HG03175 (cell line): Measurements from ENCODE around the gene CNGA2.

Experiments
- ATAC-seq: cut with Tn5 transposase; IDR thresholded peaks from one replicate; pipeline ENCODE4 v1.9.1; 2021; ENCODE audit warnings: mild to moderate bottlenecking, moderate library complexity; ENCODE audit not compliant: unreplicated experiment

Gene CNGA2

GRCh38 chrX:151711154-151711553 lies 23.4 kb upstream of the CNGA2 start:
- ATAC-seq, result no peak

DNA sequence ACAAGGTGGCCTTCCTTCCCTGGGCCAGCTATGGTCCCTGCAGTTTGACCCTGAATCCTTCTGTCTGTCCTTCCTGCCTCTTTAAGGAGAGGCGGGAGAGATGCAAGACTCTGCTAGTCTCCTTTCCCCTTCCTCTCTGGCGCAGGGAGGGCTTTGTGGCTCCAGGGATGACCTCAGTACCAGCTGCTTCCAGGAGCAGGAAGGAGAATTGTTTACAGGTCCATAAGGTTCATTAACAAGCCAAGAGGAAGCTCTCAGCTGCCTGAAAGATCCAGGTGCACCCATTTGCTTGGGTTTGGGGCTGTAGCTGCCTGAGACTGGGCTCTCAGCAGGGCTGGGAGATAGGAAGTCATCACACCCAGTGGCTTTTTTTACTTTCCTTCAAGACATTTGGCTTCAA lies 22.8 kb upstream of the CNGA2 start:
- ATAC-seq, result no peak

- no peak for ATAC-seq
Observed at GRCh38 chrX:151712253-151712652, 22.3 kb upstream of the CNGA2 start.

DNA sequence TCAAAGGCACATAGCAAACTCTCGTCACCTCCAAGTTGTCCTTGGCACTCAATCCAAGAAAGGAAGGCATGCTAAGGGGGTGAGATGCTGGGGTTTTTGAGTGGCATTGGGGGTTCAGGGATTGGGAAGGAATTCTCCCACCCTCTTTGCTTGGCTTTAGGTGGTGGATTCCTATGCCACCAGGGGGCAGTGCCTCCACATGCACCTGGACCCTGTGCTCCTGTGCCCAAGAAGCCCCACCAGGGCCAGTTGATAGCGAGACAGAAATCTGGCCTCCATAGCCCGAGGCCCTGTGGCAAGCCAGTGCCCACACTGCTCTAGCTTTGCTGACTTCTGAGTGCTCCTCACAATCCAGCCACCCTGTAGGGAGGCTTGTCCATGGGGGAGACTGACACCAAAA lies 20.7 kb upstream of the CNGA2 start:
- no peak for ATAC-seq

- no peak for ATAC-seq
Observed at GRCh38 chrX:151714362-151714761, 20.2 kb upstream of the CNGA2 start.

- ATAC-seq, result no peak
Observed at GRCh38 chrX:151715752-151716151, 18.8 kb upstream of the CNGA2 start, which contains the start of gene FATE1. Gene FATE1, plus strand, starts transcription at chrX:151716035. Its CDS starts 85 bp downstream, at chrX:151716120.

DNA sequence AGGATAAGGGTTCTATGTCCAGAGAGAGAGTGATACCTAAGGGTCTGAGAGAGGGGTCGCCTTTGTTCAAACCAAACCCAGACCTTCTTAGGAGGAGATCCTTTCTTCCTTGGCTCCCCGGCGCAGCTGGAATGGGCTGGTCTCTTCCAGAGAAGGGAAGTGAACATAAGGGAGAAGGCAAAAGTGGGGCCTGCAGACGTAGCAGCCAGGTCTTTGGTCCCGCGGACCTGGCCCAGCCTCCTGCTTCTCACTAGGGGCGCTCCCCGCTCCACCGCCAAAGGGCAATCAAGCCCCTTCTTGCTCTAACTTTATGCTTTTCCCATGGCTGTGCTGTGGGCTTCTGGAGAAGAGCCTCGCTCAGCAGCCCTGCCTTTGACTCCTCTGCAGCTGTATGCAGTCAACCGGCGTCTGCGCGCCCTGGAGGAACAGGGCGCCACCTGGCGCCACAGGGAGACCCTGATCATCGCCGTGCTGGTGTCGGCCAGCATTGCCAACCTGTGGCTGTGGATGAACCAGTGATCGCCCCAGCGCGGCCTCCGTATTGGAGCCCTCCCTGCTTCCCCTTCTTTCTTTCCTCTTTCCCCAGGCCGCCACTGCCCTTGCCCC lies 12.2 kb upstream of the CNGA2 start:
- no peak for ATAC-seq

DNA sequence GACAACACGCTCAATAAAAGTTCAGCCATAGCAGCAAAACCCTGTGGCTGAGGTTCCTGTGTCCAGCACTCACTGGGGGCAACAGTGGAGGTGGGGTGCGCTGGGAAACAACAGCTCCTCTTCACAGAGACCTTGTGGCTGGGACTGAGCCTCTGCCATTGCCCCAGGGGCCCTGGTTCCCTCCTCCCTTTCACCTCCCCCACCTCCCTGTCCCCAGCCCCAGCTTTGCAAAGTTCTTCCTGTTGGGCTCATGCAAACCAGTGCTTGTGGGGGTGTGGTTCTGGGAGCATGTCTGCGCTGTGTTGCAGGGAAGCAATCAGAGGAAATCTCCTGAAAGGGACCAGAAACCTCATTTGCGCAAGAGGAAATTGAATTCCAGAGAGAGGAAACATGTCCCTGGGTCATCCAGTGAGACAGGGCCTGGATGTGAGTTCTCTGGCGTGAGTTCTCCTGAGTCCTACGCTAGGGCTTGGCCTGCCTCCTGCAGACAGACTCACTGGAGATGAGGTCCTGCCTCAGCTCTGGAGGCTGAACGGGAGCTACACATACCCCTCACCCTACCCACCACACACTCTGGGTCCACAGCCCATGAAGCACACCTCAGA lies 11.3 kb upstream of the CNGA2 start:
- no peak for ATAC-seq

- ATAC-seq, result no peak
Observed at GRCh38 chrX:151724563-151725337, 9.8 kb upstream of the CNGA2 start.

GRCh38 chrX:151725338-151725614 lies 9.3 kb upstream of the CNGA2 start:
- no peak for ATAC-seq

GRCh38 chrX:151726751-151727150 lies 7.8 kb upstream of the CNGA2 start:
- ATAC-seq, result no peak

GRCh38 chrX:151727346-151727745 lies 7.2 kb upstream of the CNGA2 start:
- ATAC-seq, result no peak

GRCh38 chrX:151729056-151729725 lies 5.4 kb upstream of the CNGA2 start:
- ATAC-seq, result no peak

GRCh38 chrX:151735219-151735618 lies 673 bp downstream of the CNGA2 start:
- no peak for ATAC-seq

DNA sequence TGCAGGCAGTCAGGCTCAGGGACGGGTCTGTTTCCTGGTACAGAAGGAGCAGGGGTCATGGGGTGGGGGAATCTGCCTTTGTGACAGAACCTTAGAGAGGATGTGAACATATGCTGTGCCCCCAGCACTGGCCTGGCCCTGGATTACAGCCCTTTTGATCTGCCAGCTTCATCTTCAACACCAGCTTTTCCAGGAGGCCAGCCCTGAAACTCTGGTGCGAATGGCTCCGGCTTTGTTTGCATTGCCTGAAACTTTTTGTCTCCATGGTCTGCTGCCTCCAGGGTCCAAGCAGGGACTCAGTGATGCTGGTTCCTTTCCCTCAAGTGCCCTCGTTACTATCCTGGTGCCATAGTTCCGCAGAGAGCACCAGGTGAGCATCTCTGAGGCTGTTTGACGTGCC lies 2.1 kb downstream of the CNGA2 start:
- no peak for ATAC-seq

GRCh38 chrX:151737494-151737893 lies 2.9 kb downstream of the CNGA2 start:
- ATAC-seq, result no peak

GRCh38 chrX:151738751-151739150 lies 4.2 kb downstream of the CNGA2 start:
- no peak for ATAC-seq

- no peak for ATAC-seq
Observed at GRCh38 chrX:151741606-151742005, 7.1 kb downstream of the CNGA2 start.

- no peak for ATAC-seq
Observed at GRCh38 chrX:151742311-151742710, 7.8 kb downstream of the CNGA2 start.

GRCh38 chrX:151743651-151744470 lies 9.3 kb downstream of the CNGA2 start:
- ATAC-seq, result no peak

GRCh38 chrX:151745651-151746050 lies 11.1 kb downstream of the CNGA2 start:
- no peak for ATAC-seq
